WTC11 (cell line): Measurements from ENCODE around the gene CLIC3. TPM values are rescaled to one million over a fixed set of nuclear protein-coding genes. Genes with fewer than 3 reads are reported as not detected.

ENCODE experiments used
- ATAC-seq: fragments of 200-7000 bp; cut with Tn5 transposase; 2 replicates; pipeline ENCODE4 v1.10.0; 2021; ENCODE audit warnings: mild to moderate bottlenecking, moderate library complexity
- CTCF ChIA-PET: fragments of 300-600 bp; sonication (Branson Sonifier 250); formaldehyde crosslinking; loops from one replicate; lab custom pipeline; 2021; ENCODE audit warnings: antibody characterized with exemption; lab: Charles Lee
- POLR2A ChIA-PET: fragments of 350-600 bp; sonication (Branson Sonifier 250); formaldehyde crosslinking; loops from one replicate; lab custom pipeline; 2021; ENCODE audit warnings: antibody characterized with exemption; lab: Charles Lee
- DNase-seq: peaks from one replicate; pipeline ENCODE4 v3.0.0; 2021; ENCODE audit warnings: low spot score
- H3K27ac Mint-ChIP-seq: 2 replicates; pipeline ENCODE4 v1.8.0; 2021; ENCODE audit warnings: mixed read lengths
- H3K27me3 Mint-ChIP-seq: 2 replicates; pipeline ENCODE4 v1.8.0; 2021; ENCODE audit warnings: low read depth, mild to moderate bottlenecking, moderate library complexity, mixed read lengths
- H3K36me3 Mint-ChIP-seq: 2 replicates; pipeline ENCODE4 v1.8.0; 2021; ENCODE audit warnings: mixed read lengths
- H3K4me1 Mint-ChIP-seq: 2 replicates; pipeline ENCODE4 v1.8.0; 2022; ENCODE audit warnings: mixed read lengths
- H3K4me3 Mint-ChIP-seq: 2 replicates; pipeline ENCODE4 v1.8.0; 2021; ENCODE audit warnings: mild to moderate bottlenecking, moderate library complexity, mixed read lengths
- H3K9me3 Mint-ChIP-seq: 2 replicates; pipeline ENCODE4 v1.8.0; 2021; ENCODE audit warnings: mixed read lengths
- CBFB ChIP-seq: sonication (generic); formaldehyde crosslinking; IDR thresholded peaks from 2 replicates; pipeline ENCODE4 v1.8.1; 2022; ENCODE audit warnings: mild to moderate bottlenecking, low read depth, missing genetic modification reagents
- CREM ChIP-seq: sonication (generic); formaldehyde crosslinking; IDR thresholded peaks from 2 replicates; pipeline ENCODE4 v1.8.1; 2022; ENCODE audit warnings: mild to moderate bottlenecking, missing genetic modification reagents, moderate library complexity
- E2F1 ChIP-seq: sonication (generic); formaldehyde crosslinking; IDR thresholded peaks from 2 replicates; pipeline ENCODE4 v1.8.0; 2022; ENCODE audit warnings: mild to moderate bottlenecking, missing genetic modification reagents
- ELF4 ChIP-seq: sonication (generic); formaldehyde crosslinking; IDR thresholded peaks from 2 replicates; pipeline ENCODE4 v1.8.1; 2022; ENCODE audit warnings: low read depth, mild to moderate bottlenecking, moderate library complexity, missing genetic modification reagents
- ESRRA ChIP-seq: sonication (generic); formaldehyde crosslinking; IDR thresholded peaks from 2 replicates; pipeline ENCODE4 v1.8.1; 2022; ENCODE audit warnings: mild to moderate bottlenecking, missing genetic modification reagents, borderline replicate concordance
- FOXJ3 ChIP-seq: sonication (generic); formaldehyde crosslinking; IDR thresholded peaks from 2 replicates; pipeline ENCODE4 v1.9.0; 2021; ENCODE audit warnings: missing genetic modification reagents, mild to moderate bottlenecking, borderline replicate concordance
- FOXP1 ChIP-seq: sonication (generic); formaldehyde crosslinking; IDR thresholded peaks from 2 replicates; pipeline ENCODE4 v1.8.0; 2022; ENCODE audit warnings: missing genetic modification reagents, mild to moderate bottlenecking, moderate library complexity, borderline replicate concordance
- HMGA2 ChIP-seq: fragments of 250-450 bp; sonication (Bioruptor Pico); IDR thresholded peaks from 2 replicates; pipeline ENCODE4 v1.4.0; 2021; ENCODE audit warnings: mild to moderate bottlenecking, moderate library complexity
- KAT7 ChIP-seq: sonication (generic); formaldehyde crosslinking; IDR thresholded peaks from 2 replicates; pipeline ENCODE4 v1.8.1; 2023; ENCODE audit warnings: missing genetic modification reagents, mild to moderate bottlenecking, borderline replicate concordance
- MAX ChIP-seq: sonication (generic); formaldehyde crosslinking; IDR thresholded peaks from 2 replicates; pipeline ENCODE4 v1.8.0; 2022; ENCODE audit warnings: mild to moderate bottlenecking, missing genetic modification reagents
- NFYB ChIP-seq: sonication (generic); formaldehyde crosslinking; conservative IDR thresholded peaks from 2 replicates; pipeline ENCODE4 v1.8.0; 2022; ENCODE audit warnings: low read depth, missing genetic modification reagents
- OVOL2 ChIP-seq: fragments of 250-450 bp; sonication (Bioruptor Pico); IDR thresholded peaks from 2 replicates; pipeline ENCODE4 v1.9.0; 2021; ENCODE audit warnings: mild to moderate bottlenecking, borderline replicate concordance
- RORB ChIP-seq: fragments of 250-450 bp; sonication (Bioruptor Pico); IDR thresholded peaks from 2 replicates; pipeline ENCODE4 v1.9.0; 2021; ENCODE audit warnings: mild to moderate bottlenecking
- SMAD4 ChIP-seq: sonication (generic); formaldehyde crosslinking; IDR thresholded peaks from 2 replicates; pipeline ENCODE4 v1.8.0; 2022; ENCODE audit warnings: mild to moderate bottlenecking, missing genetic modification reagents
- TP53 ChIP-seq: sonication (generic); formaldehyde crosslinking; IDR thresholded peaks from 2 replicates; pipeline ENCODE4 v1.8.1; 2023; ENCODE audit warnings: mild to moderate bottlenecking, missing genetic modification reagents
- ZNF263 ChIP-seq: sonication (generic); formaldehyde crosslinking; IDR thresholded peaks from 2 replicates; pipeline ENCODE4 v1.8.1; 2022; ENCODE audit warnings: low read depth, mild to moderate bottlenecking, moderate library complexity, missing genetic modification reagents
- ZNF317 ChIP-seq: sonication (generic); formaldehyde crosslinking; IDR thresholded peaks from 2 replicates; pipeline ENCODE4 v1.8.1; 2023; ENCODE audit warnings: low read depth, mild to moderate bottlenecking, moderate library complexity, missing genetic modification reagents, borderline replicate concordance
- ZNF416 ChIP-seq: fragments of 250-450 bp; sonication (Bioruptor Pico); IDR thresholded peaks from 2 replicates; pipeline ENCODE4 v1.9.0; 2021; ENCODE audit warnings: mild to moderate bottlenecking, inconsistent platforms
- ZNF423 ChIP-seq: fragments of 250-450 bp; sonication (Bioruptor Pico); IDR thresholded peaks from 2 replicates; pipeline ENCODE4 v2.1.2; 2022; ENCODE audit warnings: mild to moderate bottlenecking, moderate library complexity
- ZNF671 ChIP-seq: fragments of 250-450 bp; sonication (Bioruptor Pico); IDR thresholded peaks from 2 replicates; pipeline ENCODE4 v1.8.0; 2021; ENCODE audit warnings: mild to moderate bottlenecking
- total RNA-seq: library from RNA; stranded (reverse); gene quantifications from 3 replicates; pipeline ENCODE4 v1.2.3, GENCODE V29; 2021
- TF ChIP-seq, protein P1 (sequence below): sonication (generic); formaldehyde crosslinking; IDR thresholded peaks from 2 replicates; pipeline ENCODE4 v1.8.1; 2023; ENCODE audit warnings: mild to moderate bottlenecking, missing genetic modification reagents, borderline replicate concordance
- TF ChIP-seq, protein P2 (sequence below): sonication (generic); formaldehyde crosslinking; IDR thresholded peaks from 2 replicates; pipeline ENCODE4 v1.8.1; 2022; ENCODE audit warnings: mild to moderate bottlenecking, moderate library complexity, missing genetic modification reagents
- TF ChIP-seq, protein P3 (sequence below): fragments of 250-450 bp; sonication (Bioruptor Pico); conservative IDR thresholded peaks from 2 replicates; pipeline ENCODE4 v1.9.0; 2021; ENCODE audit warnings: mild to moderate bottlenecking
- TF ChIP-seq, protein P4 (sequence below): sonication (generic); formaldehyde crosslinking; IDR thresholded peaks from 2 replicates; pipeline ENCODE4 v1.8.0; 2022; ENCODE audit warnings: missing genetic modification reagents

CLIC3 gene
- total RNA-seq, 1 experiment from 2014 or later: 0.31 TPM

DNA sequence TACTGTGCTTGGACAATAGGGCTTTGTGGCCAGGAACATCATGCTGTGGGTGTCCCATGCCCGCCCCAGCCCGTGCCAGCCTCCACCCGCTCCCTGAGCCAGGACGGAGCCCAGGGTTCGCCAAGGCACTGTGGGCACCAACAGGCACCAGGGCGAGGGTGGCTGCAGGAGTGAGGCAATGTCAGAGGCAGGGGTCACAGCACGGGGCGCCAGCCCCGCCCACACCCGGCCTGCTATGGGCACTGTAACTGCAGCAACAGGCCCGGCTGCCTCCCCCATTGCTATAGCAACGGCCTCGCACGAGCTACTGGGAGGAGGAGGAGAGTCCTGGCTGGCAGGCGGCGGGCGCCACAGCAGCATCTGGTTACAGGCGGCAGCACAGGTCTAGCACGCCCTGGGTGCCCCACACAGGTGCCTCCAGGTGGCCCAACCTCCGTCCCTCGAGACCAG lies 29.2 kb upstream of the CLIC3 start (continued):
- TF ChIP-seq, protein P1, sequence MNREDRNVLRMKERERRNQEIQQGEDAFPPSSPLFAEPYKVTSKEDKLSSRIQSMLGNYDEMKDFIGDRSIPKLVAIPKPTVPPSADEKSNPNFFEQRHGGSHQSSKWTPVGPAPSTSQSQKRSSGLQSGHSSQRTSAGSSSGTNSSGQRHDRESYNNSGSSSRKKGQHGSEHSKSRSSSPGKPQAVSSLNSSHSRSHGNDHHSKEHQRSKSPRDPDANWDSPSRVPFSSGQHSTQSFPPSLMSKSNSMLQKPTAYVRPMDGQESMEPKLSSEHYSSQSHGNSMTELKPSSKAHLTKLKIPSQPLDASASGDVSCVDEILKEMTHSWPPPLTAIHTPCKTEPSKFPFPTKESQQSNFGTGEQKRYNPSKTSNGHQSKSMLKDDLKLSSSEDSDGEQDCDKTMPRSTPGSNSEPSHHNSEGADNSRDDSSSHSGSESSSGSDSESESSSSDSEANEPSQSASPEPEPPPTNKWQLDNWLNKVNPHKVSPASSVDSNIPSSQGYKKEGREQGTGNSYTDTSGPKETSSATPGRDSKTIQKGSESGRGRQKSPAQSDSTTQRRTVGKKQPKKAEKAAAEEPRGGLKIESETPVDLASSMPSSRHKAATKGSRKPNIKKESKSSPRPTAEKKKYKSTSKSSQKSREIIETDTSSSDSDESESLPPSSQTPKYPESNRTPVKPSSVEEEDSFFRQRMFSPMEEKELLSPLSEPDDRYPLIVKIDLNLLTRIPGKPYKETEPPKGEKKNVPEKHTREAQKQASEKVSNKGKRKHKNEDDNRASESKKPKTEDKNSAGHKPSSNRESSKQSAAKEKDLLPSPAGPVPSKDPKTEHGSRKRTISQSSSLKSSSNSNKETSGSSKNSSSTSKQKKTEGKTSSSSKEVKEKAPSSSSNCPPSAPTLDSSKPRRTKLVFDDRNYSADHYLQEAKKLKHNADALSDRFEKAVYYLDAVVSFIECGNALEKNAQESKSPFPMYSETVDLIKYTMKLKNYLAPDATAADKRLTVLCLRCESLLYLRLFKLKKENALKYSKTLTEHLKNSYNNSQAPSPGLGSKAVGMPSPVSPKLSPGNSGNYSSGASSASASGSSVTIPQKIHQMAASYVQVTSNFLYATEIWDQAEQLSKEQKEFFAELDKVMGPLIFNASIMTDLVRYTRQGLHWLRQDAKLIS (CRISPR knock-in tag): no peak
- TF ChIP-seq FOXJ3 (CRISPR knock-in tag): no peak
- TF ChIP-seq, protein P2, sequence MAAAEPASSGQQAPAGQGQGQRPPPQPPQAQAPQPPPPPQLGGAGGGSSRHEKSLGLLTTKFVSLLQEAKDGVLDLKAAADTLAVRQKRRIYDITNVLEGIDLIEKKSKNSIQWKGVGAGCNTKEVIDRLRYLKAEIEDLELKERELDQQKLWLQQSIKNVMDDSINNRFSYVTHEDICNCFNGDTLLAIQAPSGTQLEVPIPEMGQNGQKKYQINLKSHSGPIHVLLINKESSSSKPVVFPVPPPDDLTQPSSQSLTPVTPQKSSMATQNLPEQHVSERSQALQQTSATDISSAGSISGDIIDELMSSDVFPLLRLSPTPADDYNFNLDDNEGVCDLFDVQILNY: no peak
- no peak for TF ChIP-seq OVOL2 (CRISPR knock-in tag)
- no peak for TF ChIP-seq KAT7
- no peak for TF ChIP-seq MAX
- no peak for TF ChIP-seq ZNF416 (CRISPR knock-in tag)
- no peak for TF ChIP-seq HMGA2
- no peak for TF ChIP-seq ZNF317
- TF ChIP-seq, all 79 proteins: peak for 0

DNA sequence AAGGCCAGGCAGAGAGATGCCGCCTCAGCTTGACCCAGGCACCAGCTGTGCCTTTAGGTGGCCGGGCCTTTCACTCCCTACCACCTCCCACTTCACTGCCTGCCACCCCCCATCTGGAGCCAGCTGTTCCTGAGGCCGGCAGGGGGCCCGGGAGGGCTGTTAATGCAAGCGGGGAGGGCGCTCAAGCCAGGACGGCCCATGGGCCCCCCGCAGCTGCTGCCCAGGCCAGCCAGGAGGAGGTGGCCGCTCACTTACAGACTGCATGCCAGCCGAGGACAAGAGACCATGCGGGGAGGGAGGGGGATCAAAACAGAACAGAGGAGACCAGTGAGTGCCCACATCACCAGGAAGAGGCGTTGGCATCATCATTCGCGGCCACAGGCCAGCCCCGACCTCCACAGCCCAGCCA lies 27.2 kb upstream of the CLIC3 start:
- ATAC-seq (no peak), DNase-seq (no peak)
- H3K4me1 Mint-ChIP-seq: peaks cover 2% of the 10 kb centered on the region; the same call in 1 of the 2 replicates
- no peak overlapping the region for H3K27ac Mint-ChIP-seq
- H3K9me3 Mint-ChIP-seq: no peaks in the 10 kb centered on the region
- H3K4me3 Mint-ChIP-seq: no peak overlapping the region
- ChIA-PET POLR2A (no interaction called here), CTCF (interaction anchor here (2.4 to 2.5 kb wide), 2 partner anchors 12 to 44 kb away, joined by 7 to 29 read pairs; no protein-coding TSS in a partner anchor)
- TF ChIP-seq TP53 (CRISPR knock-in tag) (no peak), RORB (no peak), E2F1 (no peak), ELF4 (CRISPR knock-in tag) (no peak), CREM (CRISPR knock-in tag) (no peak), ZNF416 (CRISPR knock-in tag) (no peak), NFYB (no peak), ZNF423 (CRISPR knock-in tag) (no peak)
- TF ChIP-seq, protein P3, sequence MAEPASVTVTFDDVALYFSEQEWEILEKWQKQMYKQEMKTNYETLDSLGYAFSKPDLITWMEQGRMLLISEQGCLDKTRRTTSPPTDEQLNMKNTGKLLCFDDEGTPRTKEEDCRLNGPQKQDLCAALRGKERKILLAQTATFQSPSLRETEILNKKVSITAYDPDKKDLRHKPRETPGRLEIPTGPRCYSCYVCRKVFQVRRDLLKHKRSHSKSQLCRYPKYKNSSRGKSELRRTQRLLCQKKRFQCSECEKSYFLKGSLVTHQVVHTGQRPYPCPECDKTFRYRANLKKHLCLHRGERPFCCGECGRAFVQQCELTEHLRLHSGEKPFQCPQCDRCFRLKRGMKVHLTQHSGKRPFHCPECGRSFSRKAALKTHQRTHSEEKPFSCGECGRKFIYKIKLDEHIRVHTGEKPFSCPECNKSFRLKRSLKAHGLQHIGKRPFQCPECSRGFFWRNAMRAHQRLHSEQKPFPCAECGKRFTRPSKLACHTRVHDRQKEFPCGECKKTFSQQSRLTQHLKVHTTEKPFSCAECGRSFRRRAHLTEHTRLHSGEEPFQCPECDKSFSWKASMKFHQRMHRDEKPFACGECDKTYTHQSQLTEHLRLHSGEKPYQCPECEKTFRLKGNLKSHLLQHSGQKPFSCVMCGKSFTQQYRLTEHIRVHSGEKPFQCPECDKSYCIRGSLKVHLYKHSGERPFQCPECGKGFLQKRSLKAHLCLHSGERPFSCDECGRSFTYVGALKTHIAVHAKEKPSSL (CRISPR knock-in tag): no peak
- no peaks in the 10 kb centered on the region for H3K36me3 Mint-ChIP-seq
- peaks cover 6% of the 10 kb centered on the region for H3K27me3 Mint-ChIP-seq

- Mint-ChIP-seq H3K36me3 (no peaks in the 10 kb centered on the region), H3K27ac (no peak overlapping the region), H3K9me3 (no peaks in the 10 kb centered on the region), H3K27me3 (peaks cover 5% of the 10 kb centered on the region), H3K4me1 (peaks cover 2% of the 10 kb centered on the region; the same call in 1 of the 2 replicates), H3K4me3 (no peak overlapping the region)
- POLR2A ChIA-PET: no interaction called here
- CTCF ChIA-PET: interaction anchor here (1.0 to 2.5 kb wide), 8 partner anchors 12 to 223 kb away, joined by 3 to 29 read pairs (median 6); partner anchors contain the start of genes AJM1 and SAPCD2
- no peak for ATAC-seq
- DNase-seq: no peak
- TF ChIP-seq CBFB (CRISPR knock-in tag) (no peak), SMAD4 (no peak), FOXP1 (no peak), ESRRA (no peak), ZNF671 (CRISPR knock-in tag) (no peak), ZNF263 (CRISPR knock-in tag) (no peak)
- TF ChIP-seq, protein P4, sequence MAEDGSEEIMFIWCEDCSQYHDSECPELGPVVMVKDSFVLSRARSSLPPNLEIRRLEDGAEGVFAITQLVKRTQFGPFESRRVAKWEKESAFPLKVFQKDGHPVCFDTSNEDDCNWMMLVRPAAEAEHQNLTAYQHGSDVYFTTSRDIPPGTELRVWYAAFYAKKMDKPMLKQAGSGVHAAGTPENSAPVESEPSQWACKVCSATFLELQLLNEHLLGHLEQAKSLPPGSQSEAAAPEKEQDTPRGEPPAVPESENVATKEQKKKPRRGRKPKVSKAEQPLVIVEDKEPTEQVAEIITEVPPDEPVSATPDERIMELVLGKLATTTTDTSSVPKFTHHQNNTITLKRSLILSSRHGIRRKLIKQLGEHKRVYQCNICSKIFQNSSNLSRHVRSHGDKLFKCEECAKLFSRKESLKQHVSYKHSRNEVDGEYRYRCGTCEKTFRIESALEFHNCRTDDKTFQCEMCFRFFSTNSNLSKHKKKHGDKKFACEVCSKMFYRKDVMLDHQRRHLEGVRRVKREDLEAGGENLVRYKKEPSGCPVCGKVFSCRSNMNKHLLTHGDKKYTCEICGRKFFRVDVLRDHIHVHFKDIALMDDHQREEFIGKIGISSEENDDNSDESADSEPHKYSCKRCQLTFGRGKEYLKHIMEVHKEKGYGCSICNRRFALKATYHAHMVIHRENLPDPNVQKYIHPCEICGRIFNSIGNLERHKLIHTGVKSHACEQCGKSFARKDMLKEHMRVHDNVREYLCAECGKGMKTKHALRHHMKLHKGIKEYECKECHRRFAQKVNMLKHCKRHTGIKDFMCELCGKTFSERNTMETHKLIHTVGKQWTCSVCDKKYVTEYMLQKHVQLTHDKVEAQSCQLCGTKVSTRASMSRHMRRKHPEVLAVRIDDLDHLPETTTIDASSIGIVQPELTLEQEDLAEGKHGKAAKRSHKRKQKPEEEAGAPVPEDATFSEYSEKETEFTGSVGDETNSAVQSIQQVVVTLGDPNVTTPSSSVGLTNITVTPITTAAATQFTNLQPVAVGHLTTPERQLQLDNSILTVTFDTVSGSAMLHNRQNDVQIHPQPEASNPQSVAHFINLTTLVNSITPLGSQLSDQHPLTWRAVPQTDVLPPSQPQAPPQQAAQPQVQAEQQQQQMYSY (CRISPR knock-in tag): no peak
Measured at GRCh38 chr9:137023157-137023556, 26.8 kb upstream of the CLIC3 start.
